NCI-H524 (cell line): Measurements from ENCODE around the gene AGXT.
A peak's percentile ranks its signal among the peaks of the same experiment; 100 is the strongest.

Experiments
- DNase-seq, 2 experiments: peaks; one replicate each; lab custom pipeline; 2025; lab: John Stamatoyannopoulos, UW

Gene AGXT

GRCh38 chr2:240886678-240887609 is 18.3 kb downstream of the AGXT start:
- no peak for DNase-seq

DNA sequence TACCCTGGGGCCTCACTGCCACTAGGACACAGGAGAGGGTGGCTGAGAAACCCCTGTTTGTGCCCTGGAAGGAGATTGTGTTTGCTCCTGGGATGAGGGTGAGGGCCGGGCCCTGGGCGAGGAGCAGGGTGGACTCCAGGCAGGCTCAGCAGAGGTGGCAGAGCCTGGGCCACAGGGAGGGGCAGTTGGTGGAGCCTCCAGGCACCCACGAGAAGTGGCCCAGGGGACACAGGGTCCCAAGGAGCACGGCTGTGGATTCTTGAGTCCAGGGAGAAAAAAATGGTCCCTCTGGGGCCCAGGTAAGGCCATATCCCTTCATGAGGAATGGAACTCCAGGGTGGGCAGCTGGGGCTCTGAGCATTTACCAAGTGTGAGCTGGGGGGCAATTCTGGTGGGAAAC is 19.0 kb downstream of the AGXT start:
- DNase-seq = no peak

DNA sequence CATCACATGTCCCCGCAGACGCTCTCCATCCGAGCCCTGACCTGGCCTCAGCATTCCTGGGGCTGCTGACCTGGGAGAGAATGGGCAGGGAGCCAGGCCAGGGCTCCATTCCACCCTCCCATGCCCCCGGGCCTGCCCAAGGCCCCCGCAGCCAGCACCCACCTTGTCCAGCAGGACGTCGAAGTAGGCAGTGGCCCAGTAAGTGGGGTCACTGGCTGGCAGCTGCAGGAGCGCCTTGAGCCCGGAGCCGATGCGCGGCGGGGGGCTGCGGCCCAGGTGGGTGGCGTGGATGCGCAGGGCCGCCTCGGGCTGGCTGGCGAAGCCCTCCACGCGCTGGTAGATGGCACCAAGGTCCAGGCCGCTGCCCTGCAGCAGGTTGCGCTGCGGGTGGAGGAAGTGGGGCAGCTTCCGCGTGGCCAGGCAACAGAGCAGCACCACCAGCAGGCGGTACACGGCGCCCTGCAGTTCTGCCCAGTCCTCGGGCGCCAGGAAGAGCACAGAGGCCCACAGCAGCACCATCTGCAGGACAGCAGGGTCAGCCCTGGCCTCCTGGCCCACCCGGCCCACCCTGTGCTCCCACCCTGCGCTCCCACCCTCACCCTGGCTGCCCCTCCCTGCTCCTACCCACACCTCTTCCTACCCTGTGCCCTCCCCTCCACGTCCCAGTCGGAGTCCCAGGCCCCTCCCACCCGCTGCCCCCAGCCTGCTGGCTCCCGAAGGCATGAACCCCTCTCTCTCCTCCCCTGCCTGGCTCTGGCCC is 19.7 kb downstream of the AGXT start:
- no peak for DNase-seq

DNA sequence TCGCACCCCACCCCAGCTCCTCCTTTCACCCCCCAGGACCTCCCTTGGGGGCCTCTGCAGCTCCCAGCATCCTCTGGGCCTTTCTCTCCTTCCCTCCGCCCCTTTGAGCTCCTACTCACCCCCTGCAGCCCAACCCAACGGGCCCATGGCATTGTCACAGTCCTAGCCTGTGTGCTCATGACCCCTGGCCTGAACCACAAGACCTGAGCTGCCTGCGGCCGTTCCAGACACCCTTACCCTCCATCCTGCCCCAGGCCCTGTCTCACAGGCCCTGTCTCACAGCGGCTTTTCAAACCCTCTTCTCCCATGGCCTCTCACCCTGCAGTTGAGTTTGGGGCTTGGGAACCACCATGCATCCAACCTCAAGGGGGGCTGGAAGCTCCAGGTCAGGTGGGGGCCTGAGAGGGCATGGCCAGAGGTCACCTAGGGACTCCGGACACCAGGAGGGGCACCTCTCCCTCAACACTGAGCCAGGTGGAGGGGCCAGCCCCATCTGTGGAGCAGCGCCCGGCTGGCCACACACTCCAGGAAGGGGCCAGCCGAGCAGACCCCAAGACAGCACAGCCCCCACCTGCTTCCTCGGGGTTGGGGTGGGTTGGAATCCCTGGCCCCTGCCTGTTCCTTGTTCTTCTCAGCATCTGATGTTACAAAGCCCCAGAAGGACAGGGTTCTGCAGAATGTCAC is 20.4 kb downstream of the AGXT start:
- no peak for DNase-seq

DNA sequence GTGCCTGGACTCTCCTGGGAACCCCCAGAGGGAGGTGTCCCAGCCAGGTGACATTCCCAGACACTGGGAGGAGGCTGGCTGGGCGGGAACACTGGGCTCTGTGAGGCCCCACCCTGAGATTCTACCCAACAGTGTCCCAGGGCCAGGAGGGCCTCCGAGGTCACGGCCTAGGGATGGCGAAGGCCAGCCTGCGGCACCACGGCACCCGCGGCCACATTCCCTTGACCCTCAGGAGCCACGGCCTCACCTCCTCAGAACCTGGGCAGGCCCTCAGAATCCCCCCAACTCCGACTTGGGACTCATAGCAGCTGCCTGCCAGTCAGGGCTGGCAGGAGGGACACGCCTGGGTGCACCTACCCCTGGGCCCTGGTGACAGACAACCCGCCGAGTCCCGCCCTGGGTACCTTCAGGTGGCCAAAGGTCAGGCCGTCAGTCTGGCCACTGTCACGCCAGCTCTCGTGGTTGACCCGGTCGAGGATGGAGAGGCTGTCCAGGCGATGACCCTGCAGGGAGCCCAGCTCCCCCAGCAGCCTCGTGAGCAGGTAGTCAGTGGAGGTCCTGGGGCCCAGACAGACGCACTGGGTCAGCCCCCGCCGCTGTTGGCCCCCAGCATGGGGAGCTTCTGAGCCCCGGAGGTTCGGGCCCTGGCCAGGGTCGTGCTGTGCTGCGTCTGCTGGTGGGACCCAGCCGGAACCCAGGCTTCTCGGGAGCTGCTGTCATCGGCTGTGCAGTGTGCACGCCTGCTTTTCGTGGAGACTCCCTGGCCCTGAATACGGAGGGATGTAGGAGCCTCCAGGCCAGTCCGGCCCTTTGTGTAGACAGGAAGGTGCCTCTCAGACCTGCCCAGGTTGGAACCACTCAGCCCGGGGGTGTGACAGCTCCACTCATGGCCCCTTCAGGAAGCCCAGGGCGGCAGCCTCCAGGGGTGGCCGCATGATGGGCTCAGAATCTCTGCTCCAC is 21.3 kb downstream of the AGXT start:
- no peak for DNase-seq

- no peak for DNase-seq
Measured at GRCh38 chr2:240890691-240891090, 22.1 kb downstream of the AGXT start.

GRCh38 chr2:240891492-240892340 is 23.1 kb downstream of the AGXT start:
- DNase-seq = no peak

- no peak for DNase-seq
Measured at GRCh38 chr2:240892356-240892755, 23.7 kb downstream of the AGXT start.

DNA sequence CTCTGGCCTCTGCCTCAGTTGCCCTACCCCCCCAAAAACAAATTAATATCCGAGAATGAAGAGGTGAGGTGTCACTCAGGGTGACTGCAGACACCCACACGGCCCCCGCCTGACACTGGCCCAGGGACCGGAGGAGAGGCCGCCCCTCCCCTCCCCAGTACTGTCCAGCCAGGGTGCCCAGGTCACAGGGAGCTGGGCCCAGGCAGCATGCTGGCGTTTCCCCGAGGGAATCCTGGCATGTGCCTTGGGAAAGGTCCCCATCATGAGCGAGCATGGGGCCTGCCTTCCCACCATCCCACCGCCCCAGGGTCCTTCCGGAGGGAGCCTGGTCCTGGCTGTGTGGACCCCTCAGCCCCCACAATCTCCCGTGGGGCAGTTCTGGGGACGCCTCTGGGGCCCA is 24.3 kb downstream of the AGXT start:
- DNase-seq = no peak

GRCh38 chr2:240893363-240893844 is 24.8 kb downstream of the AGXT start:
- peak in 1 of 2 experiments; percentile 35 for DNase-seq

- no peak for DNase-seq
Measured at GRCh38 chr2:240894006-240894405, 25.4 kb downstream of the AGXT start.

DNA sequence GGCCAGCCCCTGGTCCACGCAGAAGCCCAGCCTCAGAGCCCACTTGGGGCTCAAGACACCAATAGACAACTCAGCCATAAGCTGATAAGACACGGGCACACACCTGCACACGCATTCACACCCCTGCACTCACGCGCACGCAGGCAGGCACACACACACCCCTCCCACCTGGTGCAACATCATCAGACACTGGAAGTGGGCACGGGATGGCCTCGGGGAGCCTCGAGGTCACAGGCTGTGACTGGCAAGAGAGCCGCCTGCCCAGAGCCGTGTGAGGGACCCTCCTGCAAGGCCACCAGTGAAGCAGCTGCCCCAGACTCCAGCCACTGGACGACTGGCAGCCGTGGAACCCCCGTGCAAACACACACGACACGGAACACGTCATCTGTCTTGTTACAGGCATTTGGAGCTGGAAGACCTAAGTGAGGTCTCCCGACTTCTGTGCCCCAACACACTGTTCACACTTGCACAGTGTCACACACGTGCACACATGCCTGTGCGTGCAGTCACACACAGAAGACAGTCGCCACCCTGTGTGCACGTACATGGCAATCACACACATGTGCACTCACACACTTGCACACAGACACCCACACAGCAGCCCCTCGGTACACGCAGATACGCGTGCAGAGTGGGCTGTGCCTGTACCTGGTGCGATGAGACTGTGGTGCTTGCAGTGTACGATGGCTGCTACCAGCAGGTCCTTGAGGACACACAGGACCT is 26.4 kb downstream of the AGXT start:
- DNase-seq = no peak

DNA sequence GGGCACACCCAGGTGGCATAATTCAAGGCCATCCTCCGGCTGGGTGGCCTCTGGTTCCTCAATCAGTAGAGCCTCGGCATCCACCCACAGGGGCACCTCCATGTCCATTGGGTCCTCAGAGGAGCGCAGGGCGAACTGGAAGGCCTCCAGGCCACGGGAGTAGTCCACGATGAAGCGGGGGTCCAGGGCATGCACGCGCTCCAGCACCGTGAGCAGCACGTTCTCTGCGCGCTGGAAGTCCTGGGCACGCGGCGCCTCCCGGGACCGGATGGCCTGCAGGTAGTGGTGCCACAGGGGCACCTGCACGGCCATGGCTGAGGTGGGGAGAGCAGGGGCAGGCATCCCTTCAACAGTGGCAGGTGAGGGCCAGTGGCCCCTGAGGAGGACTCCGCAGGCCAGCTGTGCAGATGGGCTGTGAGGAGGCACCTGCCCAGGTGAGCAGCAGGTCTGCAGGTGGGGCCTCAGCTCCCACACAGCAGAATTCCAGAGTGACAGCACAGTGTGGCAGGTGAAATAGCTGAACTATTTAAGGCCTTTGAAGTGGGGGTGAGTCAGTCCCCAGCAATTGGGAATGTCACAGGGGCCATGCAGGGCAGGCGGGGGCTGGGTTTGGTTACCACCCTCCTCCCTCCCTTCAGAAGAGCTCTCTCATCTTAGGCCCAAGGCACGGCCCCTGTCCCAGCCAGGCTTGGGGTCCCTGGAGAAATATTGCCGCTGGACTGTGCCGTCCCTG is 27.2 kb downstream of the AGXT start, which contains the start of gene MAB21L4:
MAB21L4 (minus strand) TSS at position 501 of the 733 bp plus-strand sequence; CDS start at position 342, 159 bp downstream.
- no peak for DNase-seq

- DNase-seq = no peak
Measured at GRCh38 chr2:240896394-240896793, 27.8 kb downstream of the AGXT start.

DNA sequence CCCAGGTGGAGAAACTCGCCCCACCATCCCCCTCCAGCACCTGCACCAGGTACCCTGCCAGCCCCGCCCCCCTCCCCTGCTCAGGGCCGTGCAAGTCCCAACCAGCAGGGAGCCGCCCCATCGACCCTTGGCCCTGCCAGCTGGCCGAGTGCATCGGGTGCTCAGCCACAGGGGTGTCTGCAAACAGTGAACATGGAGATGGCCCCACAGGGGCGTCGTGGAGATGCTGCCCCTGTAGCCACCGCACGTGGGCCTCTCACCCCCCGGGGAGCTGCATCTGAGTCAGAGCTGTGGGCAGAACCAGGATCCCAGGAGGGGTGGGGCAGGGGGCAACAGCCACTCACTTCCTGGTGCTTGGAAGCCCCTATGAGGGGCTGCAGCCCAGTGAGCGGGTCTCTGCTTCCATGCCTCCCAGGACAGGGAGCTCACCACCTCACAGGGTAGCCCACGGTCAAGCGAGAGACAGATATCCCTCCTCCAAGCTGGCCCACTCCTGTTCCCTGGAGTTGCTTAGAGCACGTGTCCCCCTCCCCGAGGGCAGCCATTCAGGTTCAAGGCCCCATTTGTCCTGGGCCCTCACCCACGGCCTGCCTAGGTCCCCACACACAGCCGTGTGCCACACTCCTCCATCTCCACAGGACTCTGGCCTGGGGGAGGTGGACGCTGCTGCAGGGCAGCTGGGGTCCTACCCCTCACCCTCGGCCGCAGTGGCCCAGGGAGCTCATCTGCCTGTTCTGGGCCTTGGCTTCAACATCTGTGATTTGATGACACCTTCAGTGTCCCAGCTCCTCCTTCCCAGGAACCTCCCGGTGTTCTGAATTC is 28.5 kb downstream of the AGXT start:
- no peak for DNase-seq

DNA sequence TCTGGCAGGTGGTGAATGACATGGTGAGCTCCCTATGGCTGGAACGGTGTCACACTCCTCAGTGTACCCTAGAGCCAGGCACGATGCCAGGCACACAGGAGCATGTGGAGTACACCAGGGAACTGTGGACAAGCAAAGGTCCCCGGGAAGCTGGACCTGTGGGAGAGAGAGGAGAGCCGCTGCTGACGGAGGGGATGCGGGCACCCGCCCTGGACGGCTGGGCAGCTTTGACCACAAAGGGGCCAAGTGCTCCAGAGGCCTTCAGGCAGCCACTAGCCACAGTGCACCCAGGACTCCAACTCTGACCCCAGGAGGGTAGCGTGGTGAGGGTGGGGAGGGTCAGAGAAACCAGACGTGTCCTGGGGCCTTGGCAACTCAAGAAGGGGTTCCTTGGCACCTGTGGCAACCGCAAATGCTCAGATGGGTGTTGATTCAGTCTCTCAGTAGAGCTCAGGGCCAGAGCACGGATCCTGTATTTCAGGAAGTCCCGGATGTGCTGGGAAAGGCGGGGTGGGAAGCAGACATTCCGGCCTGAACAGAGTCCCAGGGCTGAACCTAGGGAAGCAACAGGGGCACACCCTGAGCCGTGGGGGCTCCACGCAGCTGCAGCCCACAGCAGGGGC is 29.6 kb downstream of the AGXT start:
- no peak for DNase-seq

DNA sequence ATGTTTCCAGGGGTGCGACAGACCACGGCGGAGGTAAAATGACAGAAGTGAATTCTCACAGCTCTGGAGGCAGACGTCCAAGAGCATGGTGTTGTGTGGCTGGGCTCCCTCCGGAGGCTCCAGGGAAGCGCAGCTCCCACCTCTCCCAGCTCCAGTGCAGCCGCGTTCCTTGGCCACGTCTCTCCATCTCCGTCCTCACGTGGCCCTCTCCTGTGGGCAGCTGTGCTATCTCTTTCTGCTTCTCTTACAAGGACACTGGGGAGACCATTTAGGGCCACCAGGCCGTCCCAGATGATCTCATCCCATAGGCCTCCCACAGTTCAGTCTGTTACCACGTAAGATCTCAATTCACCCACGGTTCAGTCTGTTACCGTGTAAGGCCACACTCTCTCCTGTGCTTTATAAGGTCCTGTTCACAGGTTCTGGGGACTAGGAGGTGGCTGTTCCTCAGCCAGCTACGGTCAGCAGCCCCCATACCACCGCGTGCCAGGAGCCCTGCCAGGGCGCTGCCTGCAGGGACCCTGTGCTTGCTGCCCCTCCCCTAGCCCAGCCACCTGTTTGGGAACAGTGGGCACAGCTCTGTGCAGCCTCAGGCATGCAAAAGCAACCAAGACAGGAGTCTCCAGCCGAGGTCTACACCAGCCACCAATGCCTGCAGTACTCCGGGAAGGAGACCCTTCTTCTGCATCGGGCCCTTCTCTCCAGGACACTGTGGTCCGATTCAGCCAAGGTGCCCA is 30.3 kb downstream of the AGXT start:
- DNase-seq = no peak
